ENCODE data around the gene RPL21. TPM values are rescaled to one million over a fixed set of nuclear protein-coding genes. Genes with fewer than 3 reads are reported as not detected.

Gene RPL21
- polyA plus RNA-seq, 1 donor (not counting 4 experiments of a cell fraction or from before 2014, with no cell fraction given): 1,751 TPM

- no peaks in the 10 kb centered on the region for H3K9me1 ChIP-seq (ENCODE audit: control insufficient read depth, extremely low read depth, insufficient read depth, low read length)
- DNase-seq (ENCODE audit: low read depth, low spot score) (no peak), FAIRE-seq (no peak)
- H3K9me3 ChIP-seq (ENCODE audit: control insufficient read depth, low read depth, low read length): no peaks in the 10 kb centered on the region
- peaks cover 4% of the 10 kb centered on the region for H3K27me3 ChIP-seq (ENCODE audit: control insufficient read depth, extremely low read depth, insufficient read depth, low read length)
- no peak overlapping the region for H3K4me2 ChIP-seq (ENCODE audit: control insufficient read depth, extremely low read depth, insufficient read depth, low read depth, low read length)
- no peaks in the 10 kb centered on the region for H3K36me3 ChIP-seq (ENCODE audit: control insufficient read depth in 2 of 2, extremely low read depth in 1 of 2, insufficient read depth in 2 of 2, low read length in 2 of 2)
- H3K79me2 ChIP-seq (ENCODE audit: control insufficient read depth, insufficient read depth, low read length): no peaks in the 10 kb centered on the region
- H3K9ac ChIP-seq (ENCODE audit: control insufficient read depth, extremely low read depth, insufficient read depth, low read length): no peak overlapping the region
- H2AFZ ChIP-seq (ENCODE audit: control insufficient read depth, low read length): no peak overlapping the region
- no peak overlapping the region for H3K4me3 ChIP-seq (ENCODE audit: control insufficient read depth in 2 of 3, extremely low read depth in 1 of 3, insufficient read depth in 2 of 3, low read depth in 1 of 3, low read length in 3 of 3)
- no peaks in the 10 kb centered on the region for H4K20me1 ChIP-seq (ENCODE audit: control insufficient read depth, extremely low read depth, insufficient read depth, low read length)
- peaks cover 4% of the 10 kb centered on the region for H3K4me1 ChIP-seq (ENCODE audit: control insufficient read depth, extremely low read depth, insufficient read depth, low read length)
- no peak for TF ChIP-seq EZH2 (IDR thresholded peaks at IDR 0.05; ENCODE audit: low read length)
- TF ChIP-seq CTCF (optimal IDR thresholded peaks at IDR 0.05 in 1 of 3, IDR thresholded peaks at IDR 0.05 in 1 of 3, conservative IDR thresholded peaks at IDR 0.05 in 1 of 3; ENCODE audit: extremely low read depth in 1 of 3, insufficient read depth in 2 of 3, low read length in 3 of 3): no peak
- dilution Hi-C loops (cut with MboI; ENCODE audit: extremely low pct_ligation_motif_present, low sequenced_read_pairs): no loop called here
- H3K27ac ChIP-seq (ENCODE audit: control insufficient read depth, insufficient read depth, low read length): no peak overlapping the region
Observed at GRCh38 chr13:27266917-27267316, 15.6 kb downstream of the RPL21 start.

GRCh38 chr13:27267596-27267995 lies 16.2 kb downstream of the RPL21 start:
- no peak for DNase-seq (ENCODE audit: low read depth, low spot score)
- Histone ChIP-seq H3K27me3 (ENCODE audit: control insufficient read depth, extremely low read depth, insufficient read depth, low read length) (peaks cover 5% of the 10 kb centered on the region), H3K79me2 (ENCODE audit: control insufficient read depth, insufficient read depth, low read length) (no peaks in the 10 kb centered on the region), H2AFZ (ENCODE audit: control insufficient read depth, low read length) (no peak overlapping the region), H3K4me3 (ENCODE audit: control insufficient read depth in 2 of 3, extremely low read depth in 1 of 3, insufficient read depth in 2 of 3, low read depth in 1 of 3, low read length in 3 of 3) (no peak overlapping the region), H4K20me1 (ENCODE audit: control insufficient read depth, extremely low read depth, insufficient read depth, low read length) (no peaks in the 10 kb centered on the region), H3K36me3 (ENCODE audit: control insufficient read depth in 2 of 2, extremely low read depth in 1 of 2, insufficient read depth in 2 of 2, low read length in 2 of 2) (no peaks in the 10 kb centered on the region), H3K9me3 (ENCODE audit: control insufficient read depth, low read depth, low read length) (no peaks in the 10 kb centered on the region), H3K9me1 (ENCODE audit: control insufficient read depth, extremely low read depth, insufficient read depth, low read length) (no peaks in the 10 kb centered on the region), H3K4me1 (ENCODE audit: control insufficient read depth, extremely low read depth, insufficient read depth, low read length) (peaks cover 4% of the 10 kb centered on the region), H3K4me2 (ENCODE audit: control insufficient read depth, extremely low read depth, insufficient read depth, low read depth, low read length) (no peak overlapping the region), H3K9ac (ENCODE audit: control insufficient read depth, extremely low read depth, insufficient read depth, low read length) (no peak overlapping the region), H3K27ac (ENCODE audit: control insufficient read depth, insufficient read depth, low read length) (no peak overlapping the region)
- dilution Hi-C loops (cut with MboI; ENCODE audit: extremely low pct_ligation_motif_present, low sequenced_read_pairs): no loop called here
- no peak for FAIRE-seq
- no peak for TF ChIP-seq EZH2 (IDR thresholded peaks at IDR 0.05; ENCODE audit: low read length)
- no peak for TF ChIP-seq CTCF (optimal IDR thresholded peaks at IDR 0.05 in 1 of 3, IDR thresholded peaks at IDR 0.05 in 1 of 3, conservative IDR thresholded peaks at IDR 0.05 in 1 of 3; ENCODE audit: extremely low read depth in 1 of 3, insufficient read depth in 2 of 3, low read length in 3 of 3)
